NCI-H2171 (cell line): ENCODE measurements around the gene MOB1B.
"Not testable (repeated sequence)": the region's sequence is repeated elsewhere in the genome, so short reads cannot be mapped to it uniquely, and the experiment has no call there.

Source experiments
- DNase-seq: peaks from one replicate; lab custom pipeline; 2025; lab: John Stamatoyannopoulos, UW

MOB1B gene

GRCh38 chr4:71008196-71008595 lies 106.0 kb downstream of the MOB1B start:
- DNase-seq: no peak

GRCh38 chr4:71009086-71009485 lies 106.9 kb downstream of the MOB1B start:
- DNase-seq: no peak

- no peak for DNase-seq
Observed at GRCh38 chr4:71009890-71010588, 107.9 kb downstream of the MOB1B start.

GRCh38 chr4:71011451-71011850 lies 109.3 kb downstream of the MOB1B start:
- DNase-seq: no peak

- DNase-seq: not testable (repeated sequence)
Observed at GRCh38 chr4:71017391-71017790, 115.2 kb downstream of the MOB1B start.

GRCh38 chr4:71020611-71021010 lies 118.4 kb downstream of the MOB1B start:
- DNase-seq: no peak

GRCh38 chr4:71025654-71026053 lies 123.5 kb downstream of the MOB1B start:
- no peak for DNase-seq

- no peak for DNase-seq
Observed at GRCh38 chr4:71026086-71026485, 123.9 kb downstream of the MOB1B start.

- no peak for DNase-seq
Observed at GRCh38 chr4:71027611-71028010, 125.4 kb downstream of the MOB1B start.

- no peak for DNase-seq
Observed at GRCh38 chr4:71029504-71029903, 127.3 kb downstream of the MOB1B start.

- DNase-seq: not testable (repeated sequence)
Observed at GRCh38 chr4:71032106-71032505, 129.9 kb downstream of the MOB1B start.
